Thoracic aorta (tissue), 2 donors: ENCODE measurements around the gene FBXO21. TPM values are rescaled to one million over a fixed set of nuclear protein-coding genes. Genes with fewer than 3 reads are reported as not detected.

ENCODE experiments used
- ATAC-seq: fragments of 150-250 bp; one replicate; pipeline ENCODE4 v1.8.0; 2017; ENCODE audit warnings: low read depth; ENCODE audit not compliant: insufficient number of reproducible peaks, low FRiP score
- DNase-seq: peaks from one replicate; pipeline ENCODE4 v3.0.0-alpha.2; 2020; ENCODE audit warnings: low spot score
- H3K27ac ChIP-seq, 2 donors: fragments of 200-600 bp; sonication (generic); 1 replicate in 1 of 2; 2 replicates in 1 of 2; pipeline ENCODE4 v1.5.1; 2016; ENCODE audit warnings: mild to moderate bottlenecking in 2 of 2, moderate library complexity in 2 of 2
- H3K27me3 ChIP-seq: fragments of 200-600 bp; sonication (generic); replicated peaks from 2 replicates; pipeline ENCODE4 v1.6.0; 2016; ENCODE audit warnings: mild to moderate bottlenecking; ENCODE audit not compliant: insufficient read depth
- H3K36me3 ChIP-seq: fragments of 200-600 bp; sonication (generic); one replicate; pipeline ENCODE4 v1.5.1; 2016
- H3K4me1 ChIP-seq, 2 donors: fragments of 200-600 bp; sonication (generic); 1 replicate in 1 of 2; 2 replicates in 1 of 2; pipeline versions ENCODE4 v1.5.1 to v1.6.0; 2016; ENCODE audit warnings: low read depth in 2 of 2, mild to moderate bottlenecking in 1 of 2; ENCODE audit not compliant: control insufficient read depth in 1 of 2
- H3K4me3 ChIP-seq: fragments of 200-600 bp; sonication (generic); 2 replicates; pipeline ENCODE4 v1.5.1; 2016; ENCODE audit warnings: mild to moderate bottlenecking
- H3K9me3 ChIP-seq: fragments of 200-600 bp; sonication (generic); 2 replicates; pipeline ENCODE4 v1.5.1; 2016
- CTCF ChIP-seq: fragments of 200-600 bp; sonication (generic); IDR thresholded peaks from one replicate; pipeline ENCODE4 v1.5.1; 2019; ENCODE audit warnings: antibody characterized with exemption
- total RNA-seq, 2 donors: library from RNA; depleted of rRNA; stranded (reverse); fragments of >200 nt; gene quantifications; one replicate each; pipeline versions ENCODE4 v1.1.0 to v1.2.3, GENCODE V29; 2016

The FBXO21 gene
- 10 to 100 TPM; 48.9 to 97.5 TPM for total RNA-seq

- Histone ChIP-seq H3K9me3 (no peaks in the 10 kb centered on the region), H3K27me3 (no peaks in the 10 kb centered on the region), H3K4me3 (peak within 1 kb of the TSS; percentile 86), H3K4me1 (peaks cover 9 to 14% of the 10 kb centered on the region in 2 donors), H3K27ac (peak within 1 kb of the TSS; percentile 51 to 63), H3K36me3 (peaks cover 9% of the 10 kb centered on the region)
- ATAC-seq (peak; percentile 87), DNase-seq (peak; percentile 58)
- TF ChIP-seq CTCF, result no peak
These were observed at the start of gene FBXO21 for GRCh38 chr12:117190210-117190781. Gene FBXO21 (minus strand): TSS chr12:117190470. CDS start chr12:117190456, 14 bp downstream.

GRCh38 chr12:117236456-117237001, 46.3 kb upstream of the FBXO21 start:
- no peaks in the 10 kb centered on the region for H3K9me3 ChIP-seq
- H3K4me1 ChIP-seq, result no peaks in the 10 kb centered on the region
- peak; percentile 5 for DNase-seq
- no peak overlapping the region for H3K4me3 ChIP-seq
- ATAC-seq, result no peak
- no peaks in the 10 kb centered on the region for H3K27me3 ChIP-seq
- no peaks in the 10 kb centered on the region for H3K36me3 ChIP-seq
- TF ChIP-seq CTCF, result peak; percentile 51
- no peak overlapping the region for H3K27ac ChIP-seq

- DNase-seq (no peak), ATAC-seq (no peak)
- no peak for TF ChIP-seq CTCF
- Histone ChIP-seq H3K4me3 (no peak overlapping the region), H3K4me1 (no peaks in the 10 kb centered on the region), H3K9me3 (no peaks in the 10 kb centered on the region), H3K27me3 (no peaks in the 10 kb centered on the region), H3K36me3 (no peaks in the 10 kb centered on the region), H3K27ac (no peak overlapping the region)
These were observed 45.0 kb upstream of the FBXO21 start for GRCh38 chr12:117235261-117235660.

GRCh38 chr12:117234441-117234840, 44.2 kb upstream of the FBXO21 start:
- H3K4me1 ChIP-seq, result no peaks in the 10 kb centered on the region
- ATAC-seq (no peak), DNase-seq (no peak)
- H3K27ac ChIP-seq, result no peak overlapping the region
- no peak overlapping the region for H3K4me3 ChIP-seq
- no peaks in the 10 kb centered on the region for H3K27me3 ChIP-seq
- no peaks in the 10 kb centered on the region for H3K9me3 ChIP-seq
- no peak for TF ChIP-seq CTCF
- no peaks in the 10 kb centered on the region for H3K36me3 ChIP-seq

DNA sequence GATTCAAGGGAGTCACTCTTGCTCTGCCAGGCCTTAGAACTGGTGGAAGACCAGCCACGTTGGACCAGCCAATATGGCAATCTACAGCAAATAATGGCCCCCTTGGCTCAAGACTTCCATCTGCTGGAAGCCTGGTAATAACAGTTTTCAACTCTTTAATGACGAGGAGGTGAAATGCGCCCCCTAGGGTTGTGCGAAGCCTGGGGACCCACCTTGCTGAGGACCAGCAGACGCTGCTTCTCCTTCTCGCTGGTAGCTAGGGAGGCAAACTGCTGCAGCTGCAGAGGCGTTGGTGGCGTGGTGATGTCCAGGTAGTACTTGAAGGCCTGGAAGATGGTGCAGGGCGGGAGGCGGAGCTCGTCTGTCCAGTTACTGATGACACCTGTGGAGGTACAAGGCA, 41.5 kb upstream of the FBXO21 start:
- ATAC-seq, result no peak
- Histone ChIP-seq H3K27me3 (no peaks in the 10 kb centered on the region), H3K4me3 (no peak overlapping the region), H3K4me1 (no peaks in the 10 kb centered on the region), H3K36me3 (no peaks in the 10 kb centered on the region), H3K9me3 (no peaks in the 10 kb centered on the region), H3K27ac (no peak overlapping the region)
- no peak for TF ChIP-seq CTCF
- no peak for DNase-seq
